ENCODE results near the gene UMAD1. TPM values are rescaled to one million over a fixed set of nuclear protein-coding genes. Genes with fewer than 3 reads are reported as not detected.
A peak's percentile ranks its signal among the peaks of the same experiment; 100 is the strongest.

The UMAD1 gene
- polyA plus RNA-seq, 1 of the 3 experiments (the other 2 are of a cell fraction), result 13.9 TPM

GRCh38 chr7:7694542-7694941 lies 54.0 kb downstream of the UMAD1 start:
- no peak overlapping the region for H3K4me3 ChIP-seq (ENCODE audit: low read depth in 2 of 2, low read length in 1 of 2)
- no peaks in the 10 kb centered on the region for H3K27me3 ChIP-seq (ENCODE audit: insufficient read depth)
- H2AFZ ChIP-seq (ENCODE audit: low read depth), result no peak overlapping the region
- 97% methylated on average over 3 of the region's 3 CpGs for WGBS (ENCODE audit: low lambda C conversion rate)
- H3K4me2 ChIP-seq, result no peak overlapping the region
- no peaks in the 10 kb centered on the region for H3K36me3 ChIP-seq (replicated peaks in 1 of 2; ENCODE audit: control insufficient read depth in 1 of 2, insufficient read depth in 2 of 2, low read length in 1 of 2)
- H3K9me3 ChIP-seq, result no peaks in the 10 kb centered on the region
- ChIA-PET POLR2A (no interaction called here), CTCF (interaction anchor here (7.0 kb wide), 1 partner anchor 14 kb away, joined by 50 read pairs; no protein-coding TSS in a partner anchor)
- TF ChIP-seq POLR2AphosphoS5 (IDR thresholded peaks at IDR 0.05; ENCODE audit: low read depth, low read length) (no peak), MEF2A (IDR thresholded peaks at IDR 0.05; ENCODE audit: borderline replicate concordance, low read depth) (no peak), YY1 (IDR thresholded peaks at IDR 0.05; ENCODE audit: low read depth) (no peak), MAX (IDR thresholded peaks at IDR 0.05; ENCODE audit: low read depth) (no peak), TEAD4 (IDR thresholded peaks at IDR 0.05; ENCODE audit: borderline replicate concordance, insufficient read depth) (no peak), MXI1 (IDR thresholded peaks at IDR 0.05; ENCODE audit: low read depth, low read length) (no peak), JUND (IDR thresholded peaks at IDR 0.05) (no peak), EP300 (IDR thresholded peaks at IDR 0.05; ENCODE audit: borderline replicate concordance in 1 of 2, low read depth in 1 of 2, low read length in 1 of 2) (no peak), RAD21 (IDR thresholded peaks at IDR 0.05; ENCODE audit: low read length) (no peak), REST (IDR thresholded peaks at IDR 0.05; ENCODE audit: low read depth, low read length) (no peak), SMC3 (IDR thresholded peaks at IDR 0.05; ENCODE audit: low read depth, low read length) (no peak), SIN3A (IDR thresholded peaks at IDR 0.05; ENCODE audit: borderline replicate concordance, low read depth, low read length) (no peak), TAF1 (IDR thresholded peaks at IDR 0.05; ENCODE audit: borderline replicate concordance, low read depth, low read length) (no peak), IRF3 (IDR thresholded peaks at IDR 0.05; ENCODE audit: low read depth, low read length) (no peak), USF1 (IDR thresholded peaks at IDR 0.05; ENCODE audit: borderline replicate concordance, low read depth) (no peak), RCOR1 (IDR thresholded peaks at IDR 0.05; ENCODE audit: low read length) (no peak)
- TF ChIP-seq, protein P1, sequence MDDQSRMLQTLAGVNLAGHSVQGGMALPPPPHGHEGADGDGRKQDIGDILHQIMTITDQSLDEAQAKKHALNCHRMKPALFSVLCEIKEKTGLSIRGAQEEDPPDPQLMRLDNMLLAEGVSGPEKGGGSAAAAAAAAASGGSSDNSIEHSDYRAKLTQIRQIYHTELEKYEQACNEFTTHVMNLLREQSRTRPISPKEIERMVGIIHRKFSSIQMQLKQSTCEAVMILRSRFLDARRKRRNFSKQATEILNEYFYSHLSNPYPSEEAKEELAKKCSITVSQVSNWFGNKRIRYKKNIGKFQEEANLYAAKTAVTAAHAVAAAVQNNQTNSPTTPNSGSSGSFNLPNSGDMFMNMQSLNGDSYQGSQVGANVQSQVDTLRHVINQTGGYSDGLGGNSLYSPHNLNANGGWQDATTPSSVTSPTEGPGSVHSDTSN (IDR thresholded peaks at IDR 0.05), result no peak
- TF ChIP-seq, protein P2, sequence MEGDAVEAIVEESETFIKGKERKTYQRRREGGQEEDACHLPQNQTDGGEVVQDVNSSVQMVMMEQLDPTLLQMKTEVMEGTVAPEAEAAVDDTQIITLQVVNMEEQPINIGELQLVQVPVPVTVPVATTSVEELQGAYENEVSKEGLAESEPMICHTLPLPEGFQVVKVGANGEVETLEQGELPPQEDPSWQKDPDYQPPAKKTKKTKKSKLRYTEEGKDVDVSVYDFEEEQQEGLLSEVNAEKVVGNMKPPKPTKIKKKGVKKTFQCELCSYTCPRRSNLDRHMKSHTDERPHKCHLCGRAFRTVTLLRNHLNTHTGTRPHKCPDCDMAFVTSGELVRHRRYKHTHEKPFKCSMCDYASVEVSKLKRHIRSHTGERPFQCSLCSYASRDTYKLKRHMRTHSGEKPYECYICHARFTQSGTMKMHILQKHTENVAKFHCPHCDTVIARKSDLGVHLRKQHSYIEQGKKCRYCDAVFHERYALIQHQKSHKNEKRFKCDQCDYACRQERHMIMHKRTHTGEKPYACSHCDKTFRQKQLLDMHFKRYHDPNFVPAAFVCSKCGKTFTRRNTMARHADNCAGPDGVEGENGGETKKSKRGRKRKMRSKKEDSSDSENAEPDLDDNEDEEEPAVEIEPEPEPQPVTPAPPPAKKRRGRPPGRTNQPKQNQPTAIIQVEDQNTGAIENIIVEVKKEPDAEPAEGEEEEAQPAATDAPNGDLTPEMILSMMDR (IDR thresholded peaks at IDR 0.05), result no peak
- TF ChIP-seq, protein P3, sequence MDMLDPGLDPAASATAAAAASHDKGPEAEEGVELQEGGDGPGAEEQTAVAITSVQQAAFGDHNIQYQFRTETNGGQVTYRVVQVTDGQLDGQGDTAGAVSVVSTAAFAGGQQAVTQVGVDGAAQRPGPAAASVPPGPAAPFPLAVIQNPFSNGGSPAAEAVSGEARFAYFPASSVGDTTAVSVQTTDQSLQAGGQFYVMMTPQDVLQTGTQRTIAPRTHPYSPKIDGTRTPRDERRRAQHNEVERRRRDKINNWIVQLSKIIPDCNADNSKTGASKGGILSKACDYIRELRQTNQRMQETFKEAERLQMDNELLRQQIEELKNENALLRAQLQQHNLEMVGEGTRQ (IDR thresholded peaks at IDR 0.05; ENCODE audit: borderline replicate concordance, low read depth, low read length), result no peak
- TF ChIP-seq, protein P4, sequence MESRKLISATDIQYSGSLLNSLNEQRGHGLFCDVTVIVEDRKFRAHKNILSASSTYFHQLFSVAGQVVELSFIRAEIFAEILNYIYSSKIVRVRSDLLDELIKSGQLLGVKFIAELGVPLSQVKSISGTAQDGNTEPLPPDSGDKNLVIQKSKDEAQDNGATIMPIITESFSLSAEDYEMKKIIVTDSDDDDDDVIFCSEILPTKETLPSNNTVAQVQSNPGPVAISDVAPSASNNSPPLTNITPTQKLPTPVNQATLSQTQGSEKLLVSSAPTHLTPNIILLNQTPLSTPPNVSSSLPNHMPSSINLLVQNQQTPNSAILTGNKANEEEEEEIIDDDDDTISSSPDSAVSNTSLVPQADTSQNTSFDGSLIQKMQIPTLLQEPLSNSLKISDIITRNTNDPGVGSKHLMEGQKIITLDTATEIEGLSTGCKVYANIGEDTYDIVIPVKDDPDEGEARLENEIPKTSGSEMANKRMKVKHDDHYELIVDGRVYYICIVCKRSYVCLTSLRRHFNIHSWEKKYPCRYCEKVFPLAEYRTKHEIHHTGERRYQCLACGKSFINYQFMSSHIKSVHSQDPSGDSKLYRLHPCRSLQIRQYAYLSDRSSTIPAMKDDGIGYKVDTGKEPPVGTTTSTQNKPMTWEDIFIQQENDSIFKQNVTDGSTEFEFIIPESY (IDR thresholded peaks at IDR 0.05; ENCODE audit: borderline replicate concordance, low read depth), result no peak
- H3K9me2 ChIP-seq, result no peaks in the 10 kb centered on the region
- H3K4me1 ChIP-seq (ENCODE audit: control insufficient read depth in 1 of 2, insufficient read depth in 2 of 2, low read depth in 1 of 2, low read length in 1 of 2), result peaks cover 2 to 13% of the 10 kb centered on the region in 2 experiments; a peak in 3 of 4 replicates
- DNase-seq, result no peak
- H3K9ac ChIP-seq, result no peak overlapping the region
- H3K27ac ChIP-seq (ENCODE audit: low read depth in 2 of 2, low read length in 1 of 2), result peak overlapping the region in 1 of 2 experiments; percentile 67; a peak in 2 of 4 replicates
- no peaks in the 10 kb centered on the region for H4K20me1 ChIP-seq (ENCODE audit: insufficient read depth)
- H3F3A ChIP-seq (replicated peaks; ENCODE audit: insufficient read depth), result peaks cover 34% of the 10 kb centered on the region
- no peaks in the 10 kb centered on the region for H3K79me2 ChIP-seq (ENCODE audit: insufficient read depth)
